Measurements from ENCODE around the gene PMPCA. TPM values are rescaled to one million over a fixed set of nuclear protein-coding genes. Genes with fewer than 3 reads are reported as not detected.

PMPCA gene
- total and polyA plus RNA-seq, 2 of the 13 experiments (the other 11 are each of a cell fraction or from before 2014, with no cell fraction given) = 70.2 to 88.4 TPM

DNA sequence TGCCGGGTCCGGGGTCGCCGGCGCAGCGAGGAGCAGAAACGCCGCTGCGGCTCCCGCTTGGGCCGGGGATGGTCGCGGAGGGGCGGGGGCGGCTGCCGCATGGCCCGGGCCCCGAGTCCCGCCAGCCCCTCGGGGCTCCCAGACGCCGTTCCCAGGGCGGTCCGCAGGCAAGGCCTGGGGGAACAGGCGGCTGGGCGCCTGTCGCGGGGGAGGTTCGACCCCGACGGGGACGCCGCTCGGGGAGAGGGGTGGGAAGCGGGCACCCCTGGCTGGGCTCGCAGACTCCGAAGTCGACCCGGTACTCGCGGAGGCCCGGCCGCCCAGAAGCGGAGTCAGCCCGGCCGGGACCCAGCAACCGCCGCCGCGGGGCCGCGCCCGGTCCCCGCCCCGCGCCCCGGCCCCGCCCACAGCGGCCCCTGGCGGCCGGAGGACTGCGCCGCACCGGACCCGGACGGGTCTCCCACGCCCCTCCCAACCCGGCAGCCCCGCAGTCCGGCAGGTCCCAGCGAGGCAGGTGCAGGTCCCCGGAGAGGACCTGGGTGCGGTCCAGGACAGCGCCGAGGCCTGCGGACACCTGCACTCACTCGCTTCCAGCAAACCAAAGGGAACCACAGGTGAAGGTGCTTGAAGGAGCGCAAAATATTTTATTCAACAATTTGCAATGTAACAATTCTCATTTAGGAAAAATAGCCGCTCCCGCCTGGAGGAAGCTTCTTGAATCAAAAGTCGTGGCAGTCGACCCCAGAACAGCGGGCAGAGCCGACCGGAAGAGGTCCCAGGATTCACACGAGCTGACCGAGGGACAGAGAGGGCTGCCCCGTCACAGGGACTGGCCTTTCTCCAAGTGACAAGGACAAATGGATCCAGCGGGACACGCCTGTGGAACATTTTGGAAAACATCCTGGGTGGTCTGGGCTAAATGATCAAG is 29.3 kb downstream of the PMPCA start, which contains the start of gene INPP5E (continued):
- TF ChIP-seq FOXJ3 (CRISPR knock-in tag; IDR thresholded peaks at IDR 0.05; ENCODE audit: borderline replicate concordance) = no peak
- no peak for TF ChIP-seq GTF3A (CRISPR knock-in tag; conservative IDR thresholded peaks at IDR 0.05)
- peak; percentile 84 for TF ChIP-seq PHF8 (CRISPR knock-in tag; IDR thresholded peaks at IDR 0.05)
- TF ChIP-seq AKAP8 (CRISPR knock-in tag; IDR thresholded peaks at IDR 0.05) = peak; percentile 70
- TF ChIP-seq ETS1 (CRISPR knock-in tag; IDR thresholded peaks at IDR 0.05) = no peak
- TF ChIP-seq SALL1 (CRISPR knock-in tag; IDR thresholded peaks at IDR 0.05) = peak; percentile 20; the same call in 1 of the 2 replicates
- TF ChIP-seq TBX3 (IDR thresholded peaks at IDR 0.05; ENCODE audit: borderline replicate concordance) = no peak
- TF ChIP-seq ZNF737 (CRISPR knock-in tag; IDR thresholded peaks at IDR 0.05; ENCODE audit: borderline replicate concordance) = no peak
- TF ChIP-seq, protein P1, sequence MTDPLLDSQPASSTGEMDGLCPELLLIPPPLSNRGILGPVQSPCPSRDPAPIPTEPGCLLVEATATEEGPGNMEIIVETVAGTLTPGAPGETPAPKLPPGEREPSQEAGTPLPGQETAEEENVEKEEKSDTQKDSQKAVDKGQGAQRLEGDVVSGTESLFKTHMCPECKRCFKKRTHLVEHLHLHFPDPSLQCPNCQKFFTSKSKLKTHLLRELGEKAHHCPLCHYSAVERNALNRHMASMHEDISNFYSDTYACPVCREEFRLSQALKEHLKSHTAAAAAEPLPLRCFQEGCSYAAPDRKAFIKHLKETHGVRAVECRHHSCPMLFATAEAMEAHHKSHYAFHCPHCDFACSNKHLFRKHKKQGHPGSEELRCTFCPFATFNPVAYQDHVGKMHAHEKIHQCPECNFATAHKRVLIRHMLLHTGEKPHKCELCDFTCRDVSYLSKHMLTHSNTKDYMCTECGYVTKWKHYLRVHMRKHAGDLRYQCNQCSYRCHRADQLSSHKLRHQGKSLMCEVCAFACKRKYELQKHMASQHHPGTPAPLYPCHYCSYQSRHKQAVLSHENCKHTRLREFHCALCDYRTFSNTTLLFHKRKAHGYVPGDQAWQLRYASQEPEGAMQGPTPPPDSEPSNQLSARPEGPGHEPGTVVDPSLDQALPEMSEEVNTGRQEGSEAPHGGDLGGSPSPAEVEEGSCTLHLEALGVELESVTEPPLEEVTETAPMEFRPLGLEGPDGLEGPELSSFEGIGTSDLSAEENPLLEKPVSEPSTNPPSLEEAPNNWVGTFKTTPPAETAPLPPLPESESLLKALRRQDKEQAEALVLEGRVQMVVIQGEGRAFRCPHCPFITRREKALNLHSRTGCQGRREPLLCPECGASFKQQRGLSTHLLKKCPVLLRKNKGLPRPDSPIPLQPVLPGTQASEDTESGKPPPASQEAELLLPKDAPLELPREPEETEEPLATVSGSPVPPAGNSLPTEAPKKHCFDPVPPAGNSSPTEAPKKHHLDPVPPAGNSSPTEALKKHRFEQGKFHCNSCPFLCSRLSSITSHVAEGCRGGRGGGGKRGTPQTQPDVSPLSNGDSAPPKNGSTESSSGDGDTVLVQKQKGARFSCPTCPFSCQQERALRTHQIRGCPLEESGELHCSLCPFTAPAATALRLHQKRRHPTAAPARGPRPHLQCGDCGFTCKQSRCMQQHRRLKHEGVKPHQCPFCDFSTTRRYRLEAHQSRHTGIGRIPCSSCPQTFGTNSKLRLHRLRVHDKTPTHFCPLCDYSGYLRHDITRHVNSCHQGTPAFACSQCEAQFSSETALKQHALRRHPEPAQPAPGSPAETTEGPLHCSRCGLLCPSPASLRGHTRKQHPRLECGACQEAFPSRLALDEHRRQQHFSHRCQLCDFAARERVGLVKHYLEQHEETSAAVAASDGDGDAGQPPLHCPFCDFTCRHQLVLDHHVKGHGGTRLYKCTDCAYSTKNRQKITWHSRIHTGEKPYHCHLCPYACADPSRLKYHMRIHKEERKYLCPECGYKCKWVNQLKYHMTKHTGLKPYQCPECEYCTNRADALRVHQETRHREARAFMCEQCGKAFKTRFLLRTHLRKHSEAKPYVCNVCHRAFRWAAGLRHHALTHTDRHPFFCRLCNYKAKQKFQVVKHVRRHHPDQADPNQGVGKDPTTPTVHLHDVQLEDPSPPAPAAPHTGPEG (CRISPR knock-in tag; IDR thresholded peaks at IDR 0.05) = no peak
- TF ChIP-seq ZFY (CRISPR knock-in tag; IDR thresholded peaks at IDR 0.05) = peak; percentile 92
- TF ChIP-seq, protein P2, sequence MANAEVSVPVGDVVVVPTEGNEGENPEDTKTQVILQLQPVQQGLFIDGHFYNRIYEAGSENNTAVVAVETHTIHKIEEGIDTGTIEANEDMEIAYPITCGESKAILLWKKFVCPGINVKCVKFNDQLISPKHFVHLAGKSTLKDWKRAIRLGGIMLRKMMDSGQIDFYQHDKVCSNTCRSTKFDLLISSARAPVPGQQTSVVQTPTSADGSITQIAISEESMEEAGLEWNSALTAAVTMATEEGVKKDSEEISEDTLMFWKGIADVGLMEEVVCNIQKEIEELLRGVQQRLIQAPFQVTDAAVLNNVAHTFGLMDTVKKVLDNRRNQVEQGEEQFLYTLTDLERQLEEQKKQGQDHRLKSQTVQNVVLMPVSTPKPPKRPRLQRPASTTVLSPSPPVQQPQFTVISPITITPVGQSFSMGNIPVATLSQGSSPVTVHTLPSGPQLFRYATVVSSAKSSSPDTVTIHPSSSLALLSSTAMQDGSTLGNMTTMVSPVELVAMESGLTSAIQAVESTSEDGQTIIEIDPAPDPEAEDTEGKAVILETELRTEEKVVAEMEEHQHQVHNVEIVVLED (CRISPR knock-in tag; IDR thresholded peaks at IDR 0.05; ENCODE audit: borderline replicate concordance) = no peak
- TF ChIP-seq, protein P3, sequence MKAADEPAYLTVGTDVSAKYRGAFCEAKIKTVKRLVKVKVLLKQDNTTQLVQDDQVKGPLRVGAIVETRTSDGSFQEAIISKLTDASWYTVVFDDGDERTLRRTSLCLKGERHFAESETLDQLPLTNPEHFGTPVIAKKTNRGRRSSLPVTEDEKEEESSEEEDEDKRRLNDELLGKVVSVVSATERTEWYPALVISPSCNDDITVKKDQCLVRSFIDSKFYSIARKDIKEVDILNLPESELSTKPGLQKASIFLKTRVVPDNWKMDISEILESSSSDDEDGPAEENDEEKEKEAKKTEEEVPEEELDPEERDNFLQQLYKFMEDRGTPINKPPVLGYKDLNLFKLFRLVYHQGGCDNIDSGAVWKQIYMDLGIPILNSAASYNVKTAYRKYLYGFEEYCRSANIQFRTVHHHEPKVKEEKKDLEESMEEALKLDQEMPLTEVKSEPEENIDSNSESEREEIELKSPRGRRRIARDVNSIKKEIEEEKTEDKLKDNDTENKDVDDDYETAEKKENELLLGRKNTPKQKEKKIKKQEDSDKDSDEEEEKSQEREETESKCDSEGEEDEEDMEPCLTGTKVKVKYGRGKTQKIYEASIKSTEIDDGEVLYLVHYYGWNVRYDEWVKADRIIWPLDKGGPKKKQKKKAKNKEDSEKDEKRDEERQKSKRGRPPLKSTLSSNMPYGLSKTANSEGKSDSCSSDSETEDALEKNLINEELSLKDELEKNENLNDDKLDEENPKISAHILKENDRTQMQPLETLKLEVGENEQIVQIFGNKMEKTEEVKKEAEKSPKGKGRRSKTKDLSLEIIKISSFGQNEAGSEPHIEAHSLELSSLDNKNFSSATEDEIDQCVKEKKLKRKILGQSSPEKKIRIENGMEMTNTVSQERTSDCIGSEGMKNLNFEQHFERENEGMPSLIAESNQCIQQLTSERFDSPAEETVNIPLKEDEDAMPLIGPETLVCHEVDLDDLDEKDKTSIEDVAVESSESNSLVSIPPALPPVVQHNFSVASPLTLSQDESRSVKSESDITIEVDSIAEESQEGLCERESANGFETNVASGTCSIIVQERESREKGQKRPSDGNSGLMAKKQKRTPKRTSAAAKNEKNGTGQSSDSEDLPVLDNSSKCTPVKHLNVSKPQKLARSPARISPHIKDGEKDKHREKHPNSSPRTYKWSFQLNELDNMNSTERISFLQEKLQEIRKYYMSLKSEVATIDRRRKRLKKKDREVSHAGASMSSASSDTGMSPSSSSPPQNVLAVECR (CRISPR knock-in tag; IDR thresholded peaks at IDR 0.05; ENCODE audit: borderline replicate concordance) = peak; percentile 17; the same call in 1 of the 2 replicates
- no peak for TF ChIP-seq ZNF703 (CRISPR knock-in tag; IDR thresholded peaks at IDR 0.05; ENCODE audit: borderline replicate concordance)
- no peak for TF ChIP-seq ARHGAP35 (CRISPR knock-in tag; IDR thresholded peaks at IDR 0.05; ENCODE audit: borderline replicate concordance)
- TF ChIP-seq ZNF564 (CRISPR knock-in tag; IDR thresholded peaks at IDR 0.05) = no peak

All from HepG2 (cell line).